SIG-M5 (cell line): ENCODE data around the gene ZNF280C.
"Not testable (repeated sequence)": the region's sequence is repeated elsewhere in the genome, so short reads cannot be mapped to it uniquely, and the experiment has no call there.

Source experiments
- DNase-seq: peaks from one replicate; lab custom pipeline; 2025; lab: John Stamatoyannopoulos, UW

Gene ZNF280C

DNA sequence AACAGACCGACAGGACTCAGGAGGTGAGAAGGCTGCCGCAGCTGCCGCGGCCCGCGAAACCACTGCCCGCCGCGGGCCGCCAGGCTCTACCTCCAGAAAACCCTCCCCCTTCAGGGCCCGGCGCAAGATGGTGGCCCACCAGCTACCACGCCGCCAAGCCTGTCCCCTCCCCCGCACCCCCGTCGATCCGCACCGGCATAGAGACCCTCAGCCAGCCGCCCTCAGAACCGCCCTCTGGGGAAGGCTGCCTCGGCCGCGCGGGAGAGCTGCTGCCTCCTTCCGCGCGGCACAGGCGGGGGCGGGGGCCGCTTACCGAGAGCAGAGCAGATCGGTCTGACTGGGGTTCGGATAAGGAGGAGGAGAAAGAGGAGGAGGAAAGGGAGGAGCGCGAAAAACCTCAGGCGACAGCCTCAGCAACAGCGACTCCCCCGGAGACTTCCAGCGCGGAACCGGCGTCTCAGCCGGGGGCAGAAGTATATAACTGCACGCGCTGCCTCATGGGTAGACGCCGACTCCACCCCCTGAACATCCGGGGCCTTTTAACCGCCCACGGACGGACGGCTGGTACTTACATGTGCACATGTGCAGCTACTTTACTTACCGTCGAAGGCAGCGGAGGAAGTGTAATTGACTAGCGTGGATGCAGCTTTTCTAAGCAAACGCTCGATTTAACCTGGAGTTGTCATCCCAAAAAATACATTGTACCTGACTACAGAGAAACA lies at the start of gene ZNF280C:
Gene ZNF280C (minus strand): TSS at position 451 of the 722 bp plus-strand sequence. CDS start 8,450 bp downstream, outside the sequence.
- peak; percentile 70 for DNase-seq

DNA sequence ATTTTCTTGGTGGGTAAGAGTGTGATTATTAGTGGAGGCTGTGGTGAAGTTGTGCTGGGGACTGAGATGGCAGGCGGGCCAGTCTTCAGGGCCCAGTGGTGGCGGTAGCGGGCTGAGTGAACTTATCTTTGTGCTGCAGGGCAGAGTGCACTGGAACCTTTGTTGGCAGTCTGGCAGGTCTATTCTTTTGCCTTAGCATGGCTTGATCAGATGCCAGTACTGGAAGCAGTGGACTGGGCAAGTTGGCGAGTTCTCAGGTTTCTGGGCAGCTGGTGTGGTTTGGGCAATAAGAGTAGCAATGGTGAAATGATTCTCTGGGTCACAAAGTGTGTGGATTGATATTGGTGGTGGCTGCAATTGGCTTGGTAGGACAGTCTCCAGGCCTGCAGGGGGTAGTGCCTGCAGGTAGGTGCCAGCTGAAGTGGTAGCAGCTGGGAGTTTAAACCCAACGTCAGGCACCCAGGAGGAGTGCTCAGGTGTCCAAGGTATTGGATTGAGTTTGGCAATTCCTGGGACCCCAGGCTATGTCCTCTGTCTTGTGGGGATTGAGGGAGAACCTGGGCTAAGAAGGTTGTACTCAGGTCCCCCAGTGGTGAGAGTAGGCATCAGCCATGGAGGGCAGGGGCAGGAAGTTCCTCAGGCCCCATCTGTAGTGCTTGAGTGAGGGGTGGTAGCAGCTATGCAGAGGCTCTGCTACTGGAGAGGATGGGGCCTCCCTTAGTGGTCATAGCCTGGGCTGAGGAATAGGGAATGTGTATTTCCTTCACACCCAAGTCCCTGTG lies 36.1 kb upstream of the ZNF280C start:
- DNase-seq, result no peak

DNA sequence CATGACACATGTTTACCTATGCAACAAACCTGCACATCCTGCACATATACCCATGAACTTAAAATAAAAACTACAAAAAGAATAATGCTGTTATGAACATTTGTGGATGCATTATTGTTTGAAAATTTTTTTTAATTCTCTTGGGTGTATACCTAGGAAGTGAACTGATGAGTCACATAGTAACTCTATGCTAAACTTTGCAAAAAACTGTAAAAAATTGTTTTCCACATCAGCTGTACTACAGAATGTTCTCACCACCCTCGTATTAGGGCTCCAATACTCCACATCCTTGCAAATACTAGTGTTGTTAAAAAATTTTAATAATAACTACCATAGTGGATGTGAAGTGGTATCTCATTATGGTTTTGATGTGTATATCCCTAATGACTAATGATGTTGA lies 33.3 kb upstream of the ZNF280C start:
- no peak for DNase-seq

- no peak for DNase-seq
Measured at GRCh38 chrX:130301405-130301804, 32.7 kb upstream of the ZNF280C start.

GRCh38 chrX:130300010-130300282 lies 31.2 kb upstream of the ZNF280C start:
- DNase-seq, result no peak

DNA sequence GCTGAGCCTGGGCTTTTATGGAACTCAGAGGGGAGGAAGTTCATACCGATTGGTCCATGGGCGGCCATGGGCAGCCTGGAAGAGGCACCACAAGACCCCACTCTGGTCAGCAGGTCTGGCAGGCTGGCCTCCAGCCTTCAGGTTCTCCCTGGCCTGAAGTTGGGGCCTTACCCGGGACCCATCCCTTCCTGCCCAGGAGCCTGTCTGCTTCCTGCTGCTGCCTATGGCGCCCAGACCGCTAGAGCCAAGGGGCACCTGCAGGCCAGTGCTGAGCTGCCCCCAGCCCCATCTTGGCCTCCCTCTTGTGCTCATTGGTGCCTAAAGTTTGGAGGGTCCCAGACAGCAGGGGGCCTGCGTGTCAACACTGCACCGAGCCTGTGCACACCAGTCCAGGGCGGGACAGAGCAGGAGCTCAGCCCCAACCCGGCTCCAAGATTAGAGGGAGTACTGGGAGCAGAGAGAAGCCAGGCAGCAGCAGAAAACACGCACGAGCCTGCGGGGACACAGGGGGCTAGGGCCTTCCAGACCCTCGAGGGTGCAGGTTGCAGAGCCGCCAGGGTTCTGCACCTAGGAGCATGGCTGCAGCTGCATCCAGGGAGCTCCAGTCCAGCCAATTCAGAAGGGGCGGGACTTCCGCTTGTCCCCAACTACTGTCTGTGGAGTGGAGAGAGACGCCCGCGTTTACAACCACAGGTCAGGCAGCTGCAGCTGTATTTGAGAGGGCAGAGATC lies 30.7 kb upstream of the ZNF280C start:
- no peak for DNase-seq

GRCh38 chrX:130296743-130297142 lies 28.0 kb upstream of the ZNF280C start:
- DNase-seq, result no peak

GRCh38 chrX:130296297-130296678 lies 27.6 kb upstream of the ZNF280C start:
- no peak for DNase-seq

DNA sequence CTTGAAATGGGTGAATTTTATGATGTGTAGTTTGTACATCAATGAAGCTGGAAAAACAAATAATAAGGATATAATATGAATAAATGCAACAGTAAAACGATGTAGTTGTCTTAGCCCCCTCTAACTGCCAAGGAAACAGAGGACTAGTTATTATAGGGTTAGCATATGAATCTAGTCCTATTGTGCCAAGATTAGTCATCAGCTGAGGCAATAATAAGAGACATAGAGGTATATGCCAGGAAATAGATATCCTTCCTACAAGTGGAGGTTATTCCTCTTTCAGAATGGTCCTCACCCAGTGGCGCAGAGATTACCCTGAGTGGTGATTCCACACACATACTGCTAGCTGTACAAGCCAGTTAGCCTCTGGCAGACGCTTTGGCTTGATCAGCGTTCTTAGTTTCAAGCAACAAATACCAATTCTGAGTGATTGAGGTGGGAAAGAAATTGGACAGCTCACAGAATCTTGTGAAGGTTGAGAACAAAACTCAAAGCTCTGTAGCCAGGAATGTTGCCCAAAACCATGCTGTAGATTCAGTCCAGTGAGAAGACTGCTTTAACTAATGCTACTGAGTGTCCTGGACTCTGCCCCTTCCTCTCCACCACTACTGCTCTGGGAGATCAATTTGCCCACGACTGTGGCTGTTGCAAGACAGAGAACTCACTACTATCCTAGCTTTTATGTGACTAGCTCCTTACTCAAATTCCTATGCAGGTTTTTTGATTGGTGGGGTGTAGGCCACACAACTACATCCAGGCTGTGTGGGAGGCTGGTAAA lies 27.0 kb upstream of the ZNF280C start:
- no peak for DNase-seq

DNA sequence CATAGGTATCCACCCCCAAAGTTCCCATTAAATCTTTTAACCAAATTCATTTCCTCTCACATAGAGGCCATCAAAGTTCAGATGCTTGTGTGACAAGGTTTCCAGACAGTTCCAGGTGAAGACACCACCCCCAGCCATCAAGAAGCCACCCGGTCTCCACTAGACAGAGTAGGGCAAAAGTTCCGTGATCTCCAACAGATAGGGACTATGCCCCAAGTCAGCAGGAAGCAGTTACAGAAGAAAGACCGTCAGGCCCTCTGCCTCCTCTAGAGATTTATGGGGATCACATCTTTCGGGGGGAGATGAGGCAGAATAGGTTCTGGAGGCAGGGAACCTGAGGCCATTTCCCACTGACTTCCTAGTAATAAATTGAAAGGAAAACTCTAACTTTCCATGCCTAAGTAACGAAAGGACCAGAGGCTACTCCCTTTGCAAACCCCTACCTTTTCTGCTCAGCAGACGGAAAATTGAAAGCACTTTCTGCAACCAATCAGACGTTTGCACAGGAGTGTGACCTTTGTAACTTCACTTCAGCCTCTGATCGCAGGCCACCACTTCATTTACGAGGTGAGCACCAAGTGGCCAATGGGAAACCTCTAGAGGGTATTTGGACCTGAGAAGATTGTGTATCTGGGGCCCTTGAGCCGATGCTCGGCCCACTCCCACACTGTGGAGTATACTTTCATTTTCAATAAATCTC lies 18.5 kb upstream of the ZNF280C start:
- no peak for DNase-seq

- no peak for DNase-seq
Measured at GRCh38 chrX:130285710-130286109, 17.0 kb upstream of the ZNF280C start.

DNA sequence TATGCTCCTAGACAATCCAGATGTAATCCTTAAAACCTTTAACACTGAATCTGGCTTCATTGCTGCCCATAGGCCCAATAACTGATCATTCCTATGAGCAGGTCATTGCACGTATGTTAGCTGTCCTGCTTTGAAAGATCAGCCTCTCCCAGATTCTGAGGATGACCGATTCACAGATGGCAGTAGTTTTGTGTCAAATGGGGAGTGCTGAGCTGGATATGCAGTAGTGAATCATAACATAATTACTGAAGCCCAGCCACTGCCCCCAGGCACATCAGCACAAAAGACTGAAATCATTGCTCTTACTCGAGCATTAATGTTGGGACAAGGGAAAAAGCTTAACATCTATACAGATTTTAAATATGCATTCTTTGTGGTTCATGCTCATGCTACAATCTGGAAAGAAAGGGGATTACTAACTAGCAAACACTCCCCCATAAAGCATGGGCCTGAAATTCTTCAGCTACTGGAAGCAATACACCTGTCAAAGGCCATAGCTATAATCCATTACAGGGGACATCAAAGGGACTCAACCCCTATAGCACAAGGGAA lies 16.4 kb upstream of the ZNF280C start:
- no peak for DNase-seq

DNA sequence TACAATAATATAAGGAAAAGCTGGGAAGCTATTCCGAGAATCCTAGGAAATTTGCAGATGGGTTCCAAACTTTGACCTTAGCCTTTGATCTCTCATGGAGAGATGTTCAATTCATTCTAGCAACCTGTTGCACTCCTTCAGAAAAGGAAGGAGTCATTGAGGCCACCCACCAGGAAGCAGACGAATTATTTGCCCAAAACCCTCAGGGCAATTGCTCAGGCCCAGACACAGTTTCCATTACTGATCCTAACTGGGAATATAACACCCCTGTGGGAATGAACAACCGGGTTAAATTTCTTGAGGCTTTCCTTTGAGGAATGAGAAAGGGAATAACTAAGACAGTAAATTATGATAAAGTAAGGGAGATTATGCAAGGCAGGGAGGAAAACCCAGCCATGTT lies 13.5 kb upstream of the ZNF280C start:
- DNase-seq, result no peak

DNA sequence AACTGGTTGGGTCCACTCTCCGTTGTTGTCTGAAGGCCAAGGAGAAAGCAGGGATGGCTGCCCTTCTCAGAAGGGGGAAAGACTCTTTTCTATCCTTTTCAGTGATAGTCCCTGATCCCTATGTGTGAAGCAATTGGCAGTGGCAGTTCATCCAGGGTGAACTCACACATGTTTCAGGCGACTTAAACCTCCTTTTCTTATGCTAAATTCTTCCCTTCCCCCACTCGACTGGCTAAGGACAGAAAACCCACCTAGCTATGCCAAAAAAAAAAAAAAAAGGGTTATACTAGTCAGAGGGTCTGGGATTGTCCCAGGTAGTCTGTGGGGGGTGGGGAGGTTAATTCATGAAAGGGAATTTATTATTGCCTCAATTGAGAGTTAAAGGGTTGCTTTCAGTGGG lies 12.2 kb upstream of the ZNF280C start:
- no peak for DNase-seq

- DNase-seq, result not testable (repeated sequence)
Measured at GRCh38 chrX:130272253-130272652, 3.6 kb upstream of the ZNF280C start.

- DNase-seq, result not testable (repeated sequence)
Measured at GRCh38 chrX:130269391-130269790, 692 bp upstream of the ZNF280C start.

GRCh38 chrX:130267956-130268448 lies 697 bp downstream of the ZNF280C start:
- DNase-seq, result no peak

GRCh38 chrX:130264573-130264972 lies 4.1 kb downstream of the ZNF280C start:
- DNase-seq, result no peak

DNA sequence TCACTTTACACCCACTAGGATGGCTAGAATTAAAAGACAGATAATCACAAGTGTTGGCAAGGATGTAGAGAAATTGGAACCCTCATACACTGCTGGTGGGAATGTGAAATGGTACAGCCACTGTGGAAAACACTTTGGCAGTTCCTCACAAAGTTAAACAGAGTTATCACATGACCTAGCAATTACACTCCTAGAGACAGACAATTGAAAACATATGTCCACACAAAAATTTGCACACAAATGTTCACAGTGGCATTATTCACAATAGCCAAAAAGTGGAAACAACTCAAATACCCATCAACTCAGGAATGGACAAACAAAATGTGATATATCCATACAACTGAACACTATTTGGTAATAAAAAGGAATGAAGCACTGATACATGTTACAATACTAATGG lies 5.7 kb downstream of the ZNF280C start:
- DNase-seq, result no peak

DNA sequence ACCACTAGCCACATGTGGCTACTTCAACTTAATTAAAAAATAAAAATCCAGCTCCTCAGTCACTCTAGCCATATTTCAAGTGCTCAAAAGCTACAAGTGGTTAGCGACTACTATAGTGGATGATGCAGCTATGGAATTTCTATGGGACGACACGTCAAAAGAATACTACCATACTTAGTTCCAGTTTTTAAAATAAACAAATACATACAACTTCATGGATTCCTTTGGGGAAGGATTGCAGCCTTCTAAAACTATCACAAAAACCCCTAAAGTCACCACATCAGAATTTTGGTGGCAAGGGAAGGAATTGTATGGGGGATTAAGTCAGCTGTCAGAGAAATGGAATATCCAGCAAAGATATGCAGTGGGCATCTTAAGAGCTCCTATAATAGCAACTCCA lies 6.5 kb downstream of the ZNF280C start:
- no peak for DNase-seq

DNA sequence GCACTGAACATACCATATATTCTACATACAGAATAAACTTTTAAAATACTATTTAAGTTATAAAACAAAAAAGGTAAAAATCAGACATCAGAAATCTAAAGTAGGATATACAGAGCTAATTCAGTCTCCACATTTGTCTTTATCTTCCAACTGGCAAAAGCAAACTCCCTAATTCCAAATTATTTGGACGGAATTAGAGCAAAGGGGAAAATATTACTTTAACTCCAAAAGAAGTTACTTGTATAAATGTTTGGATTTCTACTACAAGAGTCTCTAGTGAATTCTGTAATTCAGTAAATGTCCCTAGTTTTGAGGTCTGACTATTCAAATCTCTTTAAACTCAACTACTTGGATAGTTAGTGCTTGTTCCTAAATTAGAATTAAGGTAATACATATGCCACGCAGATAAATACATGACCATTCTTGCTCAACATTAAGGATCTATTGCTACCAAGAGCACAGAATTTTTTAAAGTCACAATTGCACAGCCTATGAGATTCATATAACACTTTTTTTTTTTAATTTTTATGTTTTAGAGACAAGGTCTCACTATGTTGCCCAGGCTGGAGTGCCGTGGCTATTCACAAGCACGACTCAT lies 7.3 kb downstream of the ZNF280C start:
- DNase-seq, result no peak
